ENCODE results near the gene PAK5.
A peak's percentile ranks its signal among the peaks of the same experiment; 100 is the strongest.

The PAK5 gene

GRCh38 chr20:9867196-9867980 is 28.5 kb upstream of the PAK5 start:
- Histone ChIP-seq H3K27ac (no peak overlapping the region), H3K4me3 (no peak overlapping the region)
- DNase-seq (ENCODE audit: low spot score) = no peak
- TF ChIP-seq CTCF (IDR thresholded peaks at IDR 0.05) = no peak

- no peak for DNase-seq (ENCODE audit: low spot score)
- Histone ChIP-seq H3K4me3 (no peak overlapping the region), H3K27ac (no peak overlapping the region)
- no peak for TF ChIP-seq CTCF (IDR thresholded peaks at IDR 0.05)
Observed at GRCh38 chr20:9852566-9852965, 13.7 kb upstream of the PAK5 start.

- no peak for TF ChIP-seq CTCF (IDR thresholded peaks at IDR 0.05)
- no peak overlapping the region for H3K27ac ChIP-seq
- no peak overlapping the region for H3K4me3 ChIP-seq
- no peak for DNase-seq (ENCODE audit: low spot score)
Observed at GRCh38 chr20:9839626-9840025, 750 bp upstream of the PAK5 start.

GRCh38 chr20:9838035-9838377 is 870 bp downstream of the PAK5 start:
- TF ChIP-seq CTCF (IDR thresholded peaks at IDR 0.05) = no peak
- Histone ChIP-seq H3K27ac (no peak overlapping the region), H3K4me3 (peak overlapping the region; percentile 46)
- no peak for DNase-seq (ENCODE audit: low spot score)

- no peak for TF ChIP-seq CTCF (IDR thresholded peaks at IDR 0.05)
- Histone ChIP-seq H3K4me3 (no peak overlapping the region), H3K27ac (no peak overlapping the region)
- no peak for DNase-seq (ENCODE audit: low spot score)
Observed at GRCh38 chr20:9837634-9838033, 1.2 kb downstream of the PAK5 start.

GRCh38 chr20:9835302-9835701 is 3.6 kb downstream of the PAK5 start:
- DNase-seq (ENCODE audit: low spot score) = no peak
- no peak for TF ChIP-seq CTCF (IDR thresholded peaks at IDR 0.05)
- Histone ChIP-seq H3K4me3 (no peak overlapping the region), H3K27ac (no peak overlapping the region)

- TF ChIP-seq CTCF (IDR thresholded peaks at IDR 0.05) = no peak
- Histone ChIP-seq H3K27ac (no peak overlapping the region), H3K4me3 (no peak overlapping the region)
- DNase-seq (ENCODE audit: low spot score) = no peak
Observed at GRCh38 chr20:9831032-9831431, 7.8 kb downstream of the PAK5 start.
